ENCODE results near the gene DFFB. TPM values are rescaled to one million over a fixed set of nuclear protein-coding genes. Genes with fewer than 3 reads are reported as not detected.

The DFFB gene
- total RNA-seq, 1 donor from 2014 or later = 16.4 TPM

DNA sequence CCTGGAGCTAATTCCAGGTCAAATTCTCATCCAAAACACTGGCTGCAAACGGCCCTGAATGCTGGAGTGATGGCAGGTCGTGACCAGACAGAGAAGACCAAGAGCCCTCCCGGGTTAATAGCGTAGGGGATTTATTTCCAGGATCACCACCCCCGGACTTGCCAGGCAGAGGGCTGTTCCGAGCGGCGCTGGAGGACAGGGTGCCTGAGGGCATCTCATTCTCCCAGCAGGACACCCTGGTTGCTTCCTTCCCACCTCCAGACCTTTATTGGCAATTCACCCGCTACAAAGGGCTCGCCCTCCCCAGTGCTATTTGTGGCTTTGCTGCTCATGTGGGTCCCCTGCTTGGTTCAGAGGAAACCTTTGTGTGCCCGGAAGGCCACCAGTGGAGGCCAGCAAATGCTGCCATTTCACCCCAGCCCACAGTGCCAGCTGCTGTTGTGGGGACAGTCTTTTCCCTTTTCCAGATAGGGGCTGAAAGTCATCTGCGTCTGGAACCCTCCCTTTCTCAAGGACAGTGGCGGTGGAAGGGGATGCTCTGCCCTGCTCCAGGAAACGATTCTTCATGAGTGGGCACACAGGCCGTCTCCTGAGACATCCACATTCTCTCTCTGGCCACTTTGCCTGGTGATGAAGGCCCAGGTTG, 61.8 kb downstream of the DFFB start:
- Mint-ChIP-seq H3K9me3 (ENCODE audit: unreplicated experiment) (peaks cover 6% of the 10 kb centered on the region), H3K36me3 (ENCODE audit: unreplicated experiment) (no peaks in the 10 kb centered on the region), H3K4me3 (ENCODE audit: unreplicated experiment) (no peak overlapping the region), H3K27me3 (ENCODE audit: unreplicated experiment) (peaks cover 2% of the 10 kb centered on the region), H3K27ac (ENCODE audit: unreplicated experiment) (no peak overlapping the region), H3K4me1 (ENCODE audit: low read depth, unreplicated experiment) (no peaks in the 10 kb centered on the region)
- no peak for DNase-seq
- TF ChIP-seq CTCF (IDR thresholded peaks at IDR 0.05; ENCODE audit: partially characterized antibody, unreplicated experiment) = no peak

DNA sequence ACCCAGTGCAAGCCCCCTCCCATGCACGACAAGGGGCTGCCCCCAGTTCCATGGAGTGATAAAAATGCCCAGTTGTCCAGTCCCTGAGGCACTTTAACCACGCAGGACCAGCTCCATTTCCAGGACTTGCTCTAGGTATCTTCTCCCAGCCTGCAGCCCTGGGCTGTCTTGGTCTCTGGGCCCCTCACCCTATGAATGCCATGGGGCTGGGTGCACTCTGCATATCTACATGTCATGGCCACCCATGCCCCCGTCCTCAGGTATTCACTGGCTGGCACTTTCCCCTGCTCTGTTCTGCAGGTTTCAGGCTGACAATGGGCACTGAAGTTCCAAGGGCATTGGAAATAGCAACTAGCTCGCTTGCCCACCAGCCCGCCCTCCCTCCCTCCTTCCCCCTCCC, 62.4 kb downstream of the DFFB start:
- Mint-ChIP-seq H3K9me3 (ENCODE audit: unreplicated experiment) (peaks cover 6% of the 10 kb centered on the region), H3K36me3 (ENCODE audit: unreplicated experiment) (no peaks in the 10 kb centered on the region), H3K4me3 (ENCODE audit: unreplicated experiment) (no peak overlapping the region), H3K27ac (ENCODE audit: unreplicated experiment) (no peak overlapping the region), H3K4me1 (ENCODE audit: low read depth, unreplicated experiment) (no peaks in the 10 kb centered on the region), H3K27me3 (ENCODE audit: unreplicated experiment) (peaks cover 2% of the 10 kb centered on the region)
- DNase-seq = no peak
- no peak for TF ChIP-seq CTCF (IDR thresholded peaks at IDR 0.05; ENCODE audit: partially characterized antibody, unreplicated experiment)

- TF ChIP-seq CTCF (IDR thresholded peaks at IDR 0.05; ENCODE audit: partially characterized antibody, unreplicated experiment) = no peak
- no peak overlapping the region for H3K27ac Mint-ChIP-seq (ENCODE audit: unreplicated experiment)
- H3K4me1 Mint-ChIP-seq (ENCODE audit: low read depth, unreplicated experiment) = no peaks in the 10 kb centered on the region
- peaks cover 3% of the 10 kb centered on the region for H3K27me3 Mint-ChIP-seq (ENCODE audit: unreplicated experiment)
- H3K9me3 Mint-ChIP-seq (ENCODE audit: unreplicated experiment) = peaks cover 12% of the 10 kb centered on the region
- no peak overlapping the region for H3K4me3 Mint-ChIP-seq (ENCODE audit: unreplicated experiment)
- peaks cover 5% of the 10 kb centered on the region for H3K36me3 Mint-ChIP-seq (ENCODE audit: unreplicated experiment)
- DNase-seq = no peak
These were observed 64.5 kb downstream of the DFFB start for GRCh38 chr1:3921765-3922164.

GRCh38 chr1:3922201-3922725, 65.0 kb downstream of the DFFB start:
- H3K36me3 Mint-ChIP-seq (ENCODE audit: unreplicated experiment) = peaks cover 5% of the 10 kb centered on the region
- DNase-seq = no peak
- peaks cover 3% of the 10 kb centered on the region for H3K27me3 Mint-ChIP-seq (ENCODE audit: unreplicated experiment)
- H3K9me3 Mint-ChIP-seq (ENCODE audit: unreplicated experiment) = peaks cover 14% of the 10 kb centered on the region
- H3K4me1 Mint-ChIP-seq (ENCODE audit: low read depth, unreplicated experiment) = no peaks in the 10 kb centered on the region
- no peak overlapping the region for H3K27ac Mint-ChIP-seq (ENCODE audit: unreplicated experiment)
- H3K4me3 Mint-ChIP-seq (ENCODE audit: unreplicated experiment) = no peak overlapping the region
- TF ChIP-seq CTCF (IDR thresholded peaks at IDR 0.05; ENCODE audit: partially characterized antibody, unreplicated experiment) = no peak

- peaks cover 3% of the 10 kb centered on the region for H3K27me3 Mint-ChIP-seq (ENCODE audit: unreplicated experiment)
- H3K9me3 Mint-ChIP-seq (ENCODE audit: unreplicated experiment) = peaks cover 14% of the 10 kb centered on the region
- no peak for TF ChIP-seq CTCF (IDR thresholded peaks at IDR 0.05; ENCODE audit: partially characterized antibody, unreplicated experiment)
- no peaks in the 10 kb centered on the region for H3K4me1 Mint-ChIP-seq (ENCODE audit: low read depth, unreplicated experiment)
- no peak overlapping the region for H3K4me3 Mint-ChIP-seq (ENCODE audit: unreplicated experiment)
- H3K36me3 Mint-ChIP-seq (ENCODE audit: unreplicated experiment) = peaks cover 5% of the 10 kb centered on the region
- no peak overlapping the region for H3K27ac Mint-ChIP-seq (ENCODE audit: unreplicated experiment)
- DNase-seq = no peak
These were observed 65.6 kb downstream of the DFFB start for GRCh38 chr1:3922851-3923250.
